ENCODE measurements around the gene EPB41L5. TPM values are rescaled to one million over a fixed set of nuclear protein-coding genes. Genes with fewer than 3 reads are reported as not detected.
"Not testable (repeated sequence)": the region's sequence is repeated elsewhere in the genome, so short reads cannot be mapped to it uniquely, and the experiment has no call there.

Gene EPB41L5
- 25.4 and 35.4 TPM in 2 replicates for total RNA-seq (2014; rRNA removed; shearing (Covaris generic))

DNA sequence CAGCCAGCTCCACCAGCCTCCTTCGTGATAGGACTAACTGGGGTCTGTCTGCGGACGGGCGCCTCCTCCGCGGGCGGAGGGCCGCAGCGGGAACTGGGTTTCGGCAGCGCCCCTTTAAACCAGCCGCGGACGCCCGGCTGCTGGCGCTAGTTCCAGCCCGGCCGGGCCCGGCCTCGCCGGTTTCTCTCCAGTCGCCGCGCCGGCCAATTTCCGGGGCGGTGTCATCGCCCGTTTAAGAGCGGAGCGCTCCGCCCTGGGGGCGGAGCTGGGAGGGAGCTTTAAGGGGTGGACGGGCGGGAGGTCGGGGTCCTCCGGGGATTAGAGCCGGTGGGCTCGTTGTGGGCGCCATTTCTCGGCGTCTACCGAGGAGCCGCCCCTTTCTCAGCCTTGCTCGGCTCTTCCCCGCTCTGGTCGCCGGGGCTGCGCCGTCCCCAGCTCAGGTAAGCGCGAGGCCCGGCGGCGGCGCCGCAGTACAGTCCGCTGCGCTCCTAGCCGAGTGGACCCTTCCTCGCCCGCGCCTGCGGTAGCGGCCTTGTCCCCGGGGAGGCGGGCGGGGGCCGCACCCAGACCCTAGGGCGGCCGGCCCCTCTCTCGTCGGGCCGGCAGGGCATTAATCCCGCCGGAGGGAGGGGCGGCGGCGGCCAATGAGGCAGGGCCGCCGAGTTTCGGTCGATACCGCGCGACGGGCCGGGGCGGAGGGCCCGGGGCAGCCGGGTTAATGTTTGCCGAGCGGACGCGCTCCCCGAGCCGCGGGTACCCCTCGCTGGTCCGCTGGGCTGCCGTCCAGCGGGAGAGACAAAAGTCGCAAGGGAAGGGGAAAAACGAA is at the start of gene EPB41L5:
EPB41L5 (plus strand) TSS at position 307 of the 826 bp plus-strand sequence. CDS start 6,008 bp downstream, outside the sequence.
- H3K4me3 ChIP-seq (ENCODE audit: insufficient read depth, low read depth, low read length): peak within 1 kb of the TSS; percentile 86
- peaks cover 2% of the 10 kb centered on the region for H3K27me3 ChIP-seq (ENCODE audit: control insufficient read depth, insufficient read depth, low read length)
- H3K36me3 ChIP-seq (replicated peaks; ENCODE audit: control insufficient read depth, insufficient read depth, low read length): no peaks in the 10 kb centered on the region
- peak; percentile 95 for DNase-seq

GRCh38 chr2:119981896-119982295 is 31.0 kb upstream of the EPB41L5 start:
- Histone ChIP-seq H3K36me3 (replicated peaks; ENCODE audit: control insufficient read depth, insufficient read depth, low read length) (no peaks in the 10 kb centered on the region; the same call in 1 of the 2 replicates), H3K4me3 (ENCODE audit: insufficient read depth, low read depth, low read length) (no peak overlapping the region), H3K27me3 (ENCODE audit: control insufficient read depth, insufficient read depth, low read length) (no peaks in the 10 kb centered on the region)
- DNase-seq: no peak

GRCh38 chr2:119982506-119982905 is 30.4 kb upstream of the EPB41L5 start:
- DNase-seq: no peak
- Histone ChIP-seq H3K27me3 (ENCODE audit: control insufficient read depth, insufficient read depth, low read length) (no peaks in the 10 kb centered on the region), H3K4me3 (ENCODE audit: insufficient read depth, low read depth, low read length) (no peak overlapping the region), H3K36me3 (replicated peaks; ENCODE audit: control insufficient read depth, insufficient read depth, low read length) (no peaks in the 10 kb centered on the region; the same call in 1 of the 2 replicates)

DNA sequence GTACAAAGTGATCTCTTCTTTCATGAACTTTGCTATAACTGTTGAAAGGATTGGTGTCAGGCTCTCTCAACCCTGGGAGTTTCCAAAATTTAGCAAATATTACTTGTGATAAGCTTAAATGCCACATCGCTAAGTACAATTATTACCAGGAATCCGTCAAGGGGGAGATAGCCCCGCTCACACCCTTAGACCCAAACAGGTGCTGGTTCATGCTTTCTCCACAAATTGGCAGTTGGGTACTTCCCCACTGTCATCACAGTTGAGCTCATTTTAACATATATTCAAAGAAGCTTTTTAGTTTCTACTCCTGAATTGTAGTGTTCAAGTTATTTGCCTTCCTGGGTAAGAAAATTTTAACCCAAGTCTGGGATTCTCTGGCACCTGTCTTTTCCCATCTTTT is 29.8 kb upstream of the EPB41L5 start:
- Histone ChIP-seq H3K4me3 (ENCODE audit: insufficient read depth, low read depth, low read length) (no peak overlapping the region), H3K27me3 (ENCODE audit: control insufficient read depth, insufficient read depth, low read length) (no peaks in the 10 kb centered on the region), H3K36me3 (replicated peaks; ENCODE audit: control insufficient read depth, insufficient read depth, low read length) (no peaks in the 10 kb centered on the region)
- DNase-seq: no peak

DNA sequence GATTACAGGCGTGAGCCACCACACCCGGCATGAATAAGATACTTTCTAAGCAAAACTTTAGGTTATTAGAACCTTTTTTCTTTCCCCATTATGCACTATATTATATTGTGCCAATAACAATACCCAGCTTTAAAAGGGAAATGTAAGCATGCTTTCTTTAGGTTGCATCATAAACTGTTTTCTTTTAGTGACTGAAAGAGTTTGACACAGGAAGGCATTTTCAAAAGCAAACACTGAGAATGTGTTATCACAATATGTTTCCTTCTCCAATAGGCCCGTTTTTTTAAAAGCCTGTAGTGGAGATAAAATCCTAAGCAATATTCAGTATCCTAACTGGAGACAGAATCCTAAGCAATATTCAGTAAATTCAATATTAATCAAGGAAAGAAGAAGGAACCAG is 16.7 kb upstream of the EPB41L5 start:
- H3K36me3 ChIP-seq (replicated peaks; ENCODE audit: control insufficient read depth, insufficient read depth, low read length): no peaks in the 10 kb centered on the region
- no peak overlapping the region for H3K4me3 ChIP-seq (ENCODE audit: insufficient read depth, low read depth, low read length)
- H3K27me3 ChIP-seq (ENCODE audit: control insufficient read depth, insufficient read depth, low read length): no peaks in the 10 kb centered on the region; the same call in 1 of the 2 replicates
- DNase-seq: no peak

DNA sequence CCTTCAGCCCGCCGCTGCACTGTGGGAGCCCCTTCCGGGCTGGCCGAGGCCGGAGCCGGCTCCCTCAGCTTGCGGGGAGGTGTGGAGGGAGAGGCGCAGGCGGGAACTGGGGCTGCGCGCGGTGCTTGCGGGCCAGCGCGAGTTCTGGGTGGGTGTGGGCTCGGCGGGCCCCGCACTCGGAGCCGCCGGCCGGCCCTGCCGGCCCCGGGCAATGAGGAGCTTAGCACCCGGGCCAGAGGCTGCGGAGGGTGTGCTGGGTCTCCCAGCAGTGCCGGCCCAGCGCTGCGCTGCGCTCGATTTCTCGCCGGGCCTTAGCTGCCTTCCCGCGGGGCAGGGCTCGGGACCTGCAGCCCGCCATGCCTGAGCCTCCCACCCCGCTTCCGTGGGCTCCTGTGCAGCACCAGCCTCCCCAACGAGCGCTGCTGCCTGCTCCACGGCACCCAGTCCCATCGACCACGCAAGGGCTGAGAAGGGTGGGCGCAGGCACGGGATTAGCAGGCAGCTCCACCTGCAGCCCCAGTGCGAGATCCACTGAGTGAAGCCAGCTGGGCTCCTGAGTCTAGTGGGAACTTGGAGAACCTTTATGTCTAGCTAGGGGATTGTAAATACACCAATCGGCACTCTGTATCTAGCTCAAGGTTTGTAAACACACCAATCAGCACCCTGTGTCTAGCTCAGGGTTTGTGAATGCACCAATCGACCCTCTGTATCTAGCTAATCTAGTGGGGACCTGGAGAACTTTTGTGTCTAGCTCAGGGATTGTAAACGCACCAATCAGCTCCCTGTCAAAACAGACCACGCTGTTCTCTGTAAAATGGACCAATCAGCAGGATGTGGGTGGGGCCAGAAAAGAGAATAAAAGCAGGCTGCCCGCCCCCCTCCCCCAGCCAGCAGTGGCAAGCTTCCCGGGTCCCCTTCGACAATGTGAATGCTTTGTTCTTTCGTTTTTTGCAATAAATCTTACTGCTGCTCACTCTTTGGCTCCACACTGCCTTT is 15.7 kb upstream of the EPB41L5 start:
- DNase-seq; H3K4me3 ChIP-seq (ENCODE audit: insufficient read depth, low read depth, low read length); H3K27me3 ChIP-seq (ENCODE audit: control insufficient read depth, insufficient read depth, low read length); H3K36me3 ChIP-seq (replicated peaks; ENCODE audit: control insufficient read depth, insufficient read depth, low read length): not testable (repeated sequence)

DNA sequence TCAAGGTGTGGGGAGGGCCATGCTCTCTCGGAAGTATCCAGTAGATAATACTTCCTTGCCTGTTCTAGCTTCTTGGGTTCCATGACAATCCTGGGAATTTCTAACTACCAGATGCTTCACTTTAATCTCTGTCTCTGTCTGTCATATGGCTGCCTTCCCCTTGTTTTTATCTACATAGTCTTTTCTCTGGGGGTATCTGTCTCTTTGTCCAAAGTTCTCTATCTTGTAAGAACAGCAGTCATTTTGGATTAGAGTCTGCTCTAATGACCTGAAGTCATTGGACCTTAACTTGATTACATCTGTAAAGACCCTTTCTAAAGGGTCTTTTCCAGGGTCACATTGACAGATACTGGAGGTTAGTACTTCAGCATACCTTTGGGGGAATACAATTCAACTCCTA is 11.4 kb upstream of the EPB41L5 start:
- H3K4me3 ChIP-seq (ENCODE audit: insufficient read depth, low read depth, low read length): no peak overlapping the region
- no peak for DNase-seq
- H3K27me3 ChIP-seq (ENCODE audit: control insufficient read depth, insufficient read depth, low read length): no peaks in the 10 kb centered on the region; the same call in 1 of the 2 replicates
- H3K36me3 ChIP-seq (replicated peaks; ENCODE audit: control insufficient read depth, insufficient read depth, low read length): no peaks in the 10 kb centered on the region

- no peak overlapping the region for H3K4me3 ChIP-seq (ENCODE audit: insufficient read depth, low read depth, low read length)
- H3K27me3 ChIP-seq (ENCODE audit: control insufficient read depth, insufficient read depth, low read length): no peaks in the 10 kb centered on the region
- no peak for DNase-seq
- H3K36me3 ChIP-seq (replicated peaks; ENCODE audit: control insufficient read depth, insufficient read depth, low read length): no peaks in the 10 kb centered on the region
Measured at GRCh38 chr2:120004254-120004653, 8.6 kb upstream of the EPB41L5 start.

- H3K27me3 ChIP-seq (ENCODE audit: control insufficient read depth, insufficient read depth, low read length): no peaks in the 10 kb centered on the region
- no peak overlapping the region for H3K4me3 ChIP-seq (ENCODE audit: insufficient read depth, low read depth, low read length)
- H3K36me3 ChIP-seq (replicated peaks; ENCODE audit: control insufficient read depth, insufficient read depth, low read length): no peaks in the 10 kb centered on the region
- no peak for DNase-seq
Measured at GRCh38 chr2:120005834-120006521, 6.9 kb upstream of the EPB41L5 start.

GRCh38 chr2:120007851-120008250 is 5.0 kb upstream of the EPB41L5 start:
- no peaks in the 10 kb centered on the region for H3K36me3 ChIP-seq (replicated peaks; ENCODE audit: control insufficient read depth, insufficient read depth, low read length)
- peaks cover 2% of the 10 kb centered on the region for H3K27me3 ChIP-seq (ENCODE audit: control insufficient read depth, insufficient read depth, low read length)
- H3K4me3 ChIP-seq (ENCODE audit: insufficient read depth, low read depth, low read length): no peak overlapping the region
- no peak for DNase-seq

DNA sequence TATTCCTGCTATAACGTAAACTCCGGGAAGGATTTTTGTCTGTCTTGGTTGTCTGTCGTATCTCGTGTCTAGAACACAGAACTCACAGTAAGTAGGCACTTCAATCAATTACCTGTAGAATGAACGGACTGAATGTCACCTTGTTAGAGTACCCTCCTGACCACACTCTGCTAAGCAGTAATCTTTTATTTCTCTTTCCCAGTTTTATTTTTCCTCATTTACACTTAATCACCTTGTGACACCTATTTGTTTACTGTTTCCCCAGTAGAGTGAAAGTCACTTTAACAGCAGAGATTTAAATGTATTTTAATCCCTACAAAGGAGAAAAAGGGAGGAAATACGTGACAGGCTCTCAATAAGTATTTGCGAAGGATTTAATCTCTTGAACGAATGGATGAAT is 514 bp upstream of the EPB41L5 start:
- Histone ChIP-seq H3K27me3 (ENCODE audit: control insufficient read depth, insufficient read depth, low read length) (peaks cover 2% of the 10 kb centered on the region), H3K4me3 (ENCODE audit: insufficient read depth, low read depth, low read length) (peak overlapping the region; percentile 16; the same call in 1 of the 2 replicates), H3K36me3 (replicated peaks; ENCODE audit: control insufficient read depth, insufficient read depth, low read length) (no peaks in the 10 kb centered on the region)
- no peak for DNase-seq

DNA sequence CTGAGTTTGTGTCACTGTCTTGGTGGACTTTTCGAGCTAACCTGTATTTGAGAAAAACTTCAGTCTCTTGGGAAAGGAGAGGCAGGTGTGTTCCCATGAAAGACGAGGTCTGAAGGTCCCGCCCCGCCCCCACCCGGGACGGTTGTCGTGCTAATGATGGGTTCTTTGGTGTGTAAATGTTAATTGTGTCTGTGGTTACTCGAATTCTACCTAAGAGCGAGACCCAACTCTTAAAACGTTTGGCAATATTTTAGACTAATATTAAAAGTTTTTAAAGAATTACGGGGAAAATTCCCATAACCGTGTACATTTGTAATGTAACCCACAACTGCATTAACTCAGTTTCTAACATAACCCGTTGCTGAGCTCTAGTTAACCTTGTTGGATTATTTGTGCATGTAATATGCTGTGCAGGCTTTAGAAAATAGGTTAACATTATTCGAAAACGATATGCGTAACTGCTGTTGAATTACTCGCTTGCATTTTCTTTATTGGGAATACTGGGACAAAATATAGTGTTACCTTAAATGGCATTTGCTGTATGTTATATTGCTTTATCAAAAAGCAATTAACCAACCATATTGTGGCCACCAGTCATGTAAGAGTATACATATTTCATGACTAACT is 833 bp downstream of the EPB41L5 start:
- Histone ChIP-seq H3K36me3 (replicated peaks; ENCODE audit: control insufficient read depth, insufficient read depth, low read length) (no peaks in the 10 kb centered on the region), H3K4me3 (ENCODE audit: insufficient read depth, low read depth, low read length) (peak overlapping the region; percentile 86), H3K27me3 (ENCODE audit: control insufficient read depth, insufficient read depth, low read length) (peaks cover 2% of the 10 kb centered on the region)
- no peak for DNase-seq

DNA sequence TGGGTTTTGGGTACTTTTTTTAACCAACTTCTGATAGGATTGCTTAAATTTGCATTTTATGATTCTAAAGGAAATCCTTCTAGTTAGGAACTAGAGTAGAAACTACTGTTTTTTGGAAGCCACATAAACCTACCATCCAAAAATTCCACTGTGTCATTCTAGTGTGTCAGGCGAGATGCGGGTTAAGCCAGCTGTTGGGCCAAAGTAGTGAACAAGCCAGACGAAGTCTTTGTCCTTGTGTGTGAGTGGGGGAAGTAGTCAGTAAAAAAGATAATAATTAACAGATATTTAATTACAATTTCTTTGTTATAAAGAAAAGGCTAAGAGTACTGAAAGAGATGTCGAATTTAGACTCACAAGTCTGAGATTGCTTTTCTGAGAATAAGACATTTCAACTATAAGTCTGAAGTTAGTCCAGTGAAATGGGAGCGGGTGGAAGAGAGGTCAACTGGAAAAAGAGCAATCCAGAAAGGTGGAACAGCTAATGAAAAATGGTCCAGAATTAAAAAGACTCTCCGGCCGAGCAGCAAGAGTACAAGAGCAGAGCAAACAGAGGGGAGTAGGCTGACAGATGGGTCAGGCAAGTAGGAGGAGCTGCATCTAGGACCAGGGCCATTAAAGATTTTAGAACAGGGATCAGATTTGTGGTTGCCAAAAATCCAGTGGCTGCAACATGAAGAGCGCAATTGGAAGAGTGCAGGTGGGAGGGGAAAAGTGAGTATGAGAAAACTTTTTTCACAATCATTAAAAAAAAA is 1.5 kb downstream of the EPB41L5 start:
- Histone ChIP-seq H3K4me3 (ENCODE audit: insufficient read depth, low read depth, low read length) (no peak overlapping the region), H3K27me3 (ENCODE audit: control insufficient read depth, insufficient read depth, low read length) (peaks cover 2% of the 10 kb centered on the region), H3K36me3 (replicated peaks; ENCODE audit: control insufficient read depth, insufficient read depth, low read length) (no peaks in the 10 kb centered on the region)
- peak; percentile 35 for DNase-seq
